Measurements from ENCODE around the gene PMPCB.

PMPCB gene

GRCh38 chr7:103336761-103337160, 39.5 kb downstream of the PMPCB start:
- DNase-seq: no peak

GRCh38 chr7:103338864-103339263, 41.6 kb downstream of the PMPCB start:
- no peak for DNase-seq

DNA sequence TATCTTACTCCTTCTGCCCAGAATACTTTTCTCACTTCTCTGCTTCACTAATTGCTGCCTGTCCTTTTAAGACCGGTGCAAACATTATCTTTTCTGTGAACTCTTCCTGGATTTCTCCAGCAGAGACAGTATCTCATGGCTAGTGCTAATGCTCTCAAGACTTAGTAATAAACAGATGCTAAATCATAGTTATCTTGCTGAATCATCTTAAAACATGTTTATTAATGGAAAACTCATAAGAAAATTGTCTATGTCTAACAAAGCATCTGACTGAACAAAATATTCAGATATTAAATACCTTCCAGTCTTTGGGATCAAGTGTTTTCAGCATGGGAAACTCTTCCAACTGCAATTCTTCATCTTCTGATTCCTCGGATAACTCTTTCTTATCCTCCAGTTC, 44.2 kb downstream of the PMPCB start:
- no peak for DNase-seq

DNA sequence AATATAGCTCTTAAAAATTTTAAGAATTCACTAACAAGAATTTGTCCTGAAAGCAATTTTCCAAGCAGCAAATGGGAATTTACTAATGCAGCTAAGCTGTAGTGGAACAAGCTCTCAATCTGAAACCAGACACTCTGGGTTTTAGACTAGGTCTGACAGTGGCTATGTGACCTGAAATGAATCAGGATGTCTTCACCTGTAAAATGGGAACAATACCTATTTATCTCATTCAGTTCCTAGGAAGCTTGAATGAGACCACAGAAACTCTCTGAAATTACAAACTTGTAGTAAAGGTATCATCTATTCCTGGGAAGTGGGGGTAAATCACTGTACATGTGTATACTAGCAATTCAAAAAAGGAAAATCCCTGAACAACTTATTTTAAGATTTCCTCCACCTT, 46.1 kb downstream of the PMPCB start:
- DNase-seq: no peak

GRCh38 chr7:103343758-103344452, 46.7 kb downstream of the PMPCB start:
- peak; percentile 39 for DNase-seq

DNA sequence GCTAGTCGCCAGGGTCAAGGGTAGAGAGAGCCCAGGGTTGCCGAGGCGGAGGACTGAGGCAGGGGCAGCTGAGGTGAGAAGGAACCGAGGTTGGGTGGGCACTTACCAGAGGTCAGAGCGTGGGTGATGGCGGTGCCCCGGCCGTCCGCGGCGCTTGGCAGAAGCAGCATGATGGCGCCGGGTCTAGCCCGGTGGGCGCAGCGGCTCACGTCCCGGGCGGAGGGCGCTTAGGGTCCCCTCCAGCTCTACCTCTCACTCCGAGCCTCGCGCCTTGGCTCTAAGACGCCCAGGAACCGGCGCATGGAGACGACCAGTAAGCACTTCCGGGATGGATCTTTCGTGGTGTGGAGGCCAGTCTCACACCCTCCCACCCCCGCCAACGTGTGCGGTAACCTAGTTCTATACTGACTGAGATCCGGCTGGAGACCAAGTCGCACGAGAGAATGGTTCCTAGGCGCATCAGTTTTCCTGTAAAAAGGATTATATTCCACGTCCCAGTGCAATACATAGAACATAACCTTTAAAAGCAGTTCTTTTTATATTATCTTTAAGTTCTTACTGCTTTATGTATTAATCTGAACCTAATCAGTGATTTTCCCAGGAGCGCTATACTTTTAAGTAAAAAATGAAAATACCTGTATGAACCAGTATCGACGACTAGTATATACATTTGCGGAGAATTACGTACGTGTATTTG, 47.4 kb downstream of the PMPCB start, which contains the start of gene DNAJC2:
DNAJC2 (minus strand) TSS at position 315 of the 697 bp plus-strand sequence; CDS start at position 170, 145 bp downstream.
- peak; percentile 83 for DNase-seq

GRCh38 chr7:103346396-103346795, 49.2 kb downstream of the PMPCB start:
- no peak for DNase-seq

- peak; percentile 72 for DNase-seq
Measured at GRCh38 chr7:103347507-103348267, 50.5 kb downstream of the PMPCB start, which contains the start of gene PSMC2. TSS of gene PSMC2 (plus strand) at chr7:103347643. CDS start at chr7:103347712, 69 bp downstream.

DNA sequence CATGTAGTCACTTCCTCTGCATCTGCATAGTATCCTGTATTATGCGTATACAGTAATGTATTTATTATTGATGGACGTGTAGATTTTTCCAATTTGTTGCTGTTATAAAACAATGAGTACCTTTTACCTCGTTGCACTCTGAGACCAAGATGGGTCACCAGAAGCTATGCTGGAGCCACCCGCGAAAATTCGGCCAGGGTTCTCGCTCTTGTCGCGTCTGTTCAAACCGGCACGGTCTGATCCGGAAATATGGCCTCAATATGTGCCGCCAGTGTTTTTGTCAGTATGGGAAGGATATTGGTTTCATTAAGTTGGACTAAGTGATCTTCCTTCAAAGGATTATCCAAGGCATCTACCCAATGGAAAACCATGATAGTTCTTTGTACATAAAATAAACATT, 51.2 kb downstream of the PMPCB start:
- DNase-seq: no peak

- DNase-seq: no peak
Measured at GRCh38 chr7:103348959-103349358, 51.7 kb downstream of the PMPCB start.

DNA sequence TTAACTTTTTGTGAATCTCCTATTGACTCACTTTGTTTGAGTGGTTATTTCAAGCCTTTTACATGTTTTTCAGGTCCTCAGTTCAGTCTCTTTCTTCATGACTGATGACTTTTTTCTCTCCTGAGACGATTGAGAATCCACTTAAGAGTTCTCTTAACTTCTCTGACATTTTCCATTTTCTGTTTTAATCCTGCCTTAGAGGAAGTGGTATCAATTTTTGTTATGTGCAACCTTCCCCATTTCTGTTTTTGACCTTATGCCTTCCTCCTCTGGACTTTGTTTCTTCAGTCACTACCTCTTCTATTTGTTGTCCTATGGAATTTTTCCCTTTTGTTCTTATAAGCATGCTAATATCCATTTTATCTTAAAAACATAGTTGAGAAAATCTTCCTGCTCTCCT, 52.6 kb downstream of the PMPCB start:
- DNase-seq: no peak

Measured in stimulated activated CD4-positive, alpha-beta T cell treated with anti-CD3 and anti-CD28 coated beads, Interleukin-4, amount 100 ng/mL, for 1 hour (primary cell).